DLD1 (cell line): ENCODE data around the gene RRM1.

ENCODE experiments used
- in situ Hi-C: cut with HindIII; loops from 2 replicates; pipeline ENCODE4 v1.10.0; 2017; ENCODE audit warnings: low sequenced_read_pairs

RRM1 gene

DNA sequence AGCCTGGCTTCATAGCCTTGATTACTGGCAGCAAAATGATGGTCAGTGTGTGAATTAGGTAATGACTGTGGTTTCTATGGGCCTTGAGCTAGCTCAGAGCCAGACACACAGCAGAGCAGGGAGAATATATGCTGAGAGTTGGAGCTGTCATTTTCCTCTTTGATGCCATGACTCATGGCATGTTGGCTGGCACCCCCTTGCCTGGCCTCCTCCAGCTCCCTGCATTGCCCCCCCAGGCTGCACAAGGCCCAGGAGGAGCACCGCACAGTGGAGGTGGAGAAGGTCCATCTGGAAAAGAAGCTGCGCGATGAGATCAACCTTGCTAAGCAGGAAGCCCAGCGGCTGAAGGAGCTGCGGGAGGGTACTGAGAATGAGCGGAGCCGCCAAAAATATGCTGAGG lies 20.3 kb upstream of the RRM1 start:
- in situ Hi-C loops, result loop anchor here (5.0 kb wide), 1 partner anchor 222 kb away; no protein-coding TSS in a partner anchor

DNA sequence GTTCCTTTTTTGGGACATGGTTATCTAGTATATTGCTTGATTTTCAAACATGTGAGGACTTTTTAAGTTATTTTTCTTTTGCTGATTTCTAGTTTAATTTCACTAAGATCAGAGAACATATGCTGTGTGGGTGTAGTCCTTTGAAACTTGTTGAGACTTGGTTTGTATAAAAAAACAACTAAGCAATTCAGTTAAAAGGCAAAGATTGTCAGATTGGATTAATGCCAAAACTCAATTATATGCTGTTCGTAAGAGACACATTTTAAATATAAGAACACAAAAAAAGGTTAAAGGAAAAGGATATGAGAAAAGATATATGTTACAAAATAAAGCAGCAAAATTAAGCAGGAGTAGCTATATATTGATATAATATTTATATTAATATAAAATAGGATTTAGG lies 17.8 kb upstream of the RRM1 start:
- in situ Hi-C loops, result no loop called here

DNA sequence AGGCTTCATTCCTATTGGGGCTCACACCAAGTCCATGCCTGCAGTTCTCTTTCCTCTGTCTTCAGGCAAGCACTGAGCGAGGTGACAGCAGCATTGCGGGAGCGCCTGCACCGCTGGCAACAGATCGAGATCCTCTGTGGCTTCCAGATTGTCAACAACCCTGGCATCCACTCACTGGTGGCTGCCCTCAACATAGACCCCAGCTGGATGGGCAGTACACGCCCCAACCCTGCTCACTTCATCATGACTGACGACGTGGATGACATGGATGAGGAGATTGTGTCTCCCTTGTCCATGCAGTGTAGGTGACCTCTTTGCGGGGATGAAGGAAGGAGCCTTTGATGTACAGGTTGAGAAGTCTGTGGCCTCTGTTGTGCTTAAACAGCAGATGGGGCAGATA lies 11.4 kb upstream of the RRM1 start:
- in situ Hi-C loops, result no loop called here

DNA sequence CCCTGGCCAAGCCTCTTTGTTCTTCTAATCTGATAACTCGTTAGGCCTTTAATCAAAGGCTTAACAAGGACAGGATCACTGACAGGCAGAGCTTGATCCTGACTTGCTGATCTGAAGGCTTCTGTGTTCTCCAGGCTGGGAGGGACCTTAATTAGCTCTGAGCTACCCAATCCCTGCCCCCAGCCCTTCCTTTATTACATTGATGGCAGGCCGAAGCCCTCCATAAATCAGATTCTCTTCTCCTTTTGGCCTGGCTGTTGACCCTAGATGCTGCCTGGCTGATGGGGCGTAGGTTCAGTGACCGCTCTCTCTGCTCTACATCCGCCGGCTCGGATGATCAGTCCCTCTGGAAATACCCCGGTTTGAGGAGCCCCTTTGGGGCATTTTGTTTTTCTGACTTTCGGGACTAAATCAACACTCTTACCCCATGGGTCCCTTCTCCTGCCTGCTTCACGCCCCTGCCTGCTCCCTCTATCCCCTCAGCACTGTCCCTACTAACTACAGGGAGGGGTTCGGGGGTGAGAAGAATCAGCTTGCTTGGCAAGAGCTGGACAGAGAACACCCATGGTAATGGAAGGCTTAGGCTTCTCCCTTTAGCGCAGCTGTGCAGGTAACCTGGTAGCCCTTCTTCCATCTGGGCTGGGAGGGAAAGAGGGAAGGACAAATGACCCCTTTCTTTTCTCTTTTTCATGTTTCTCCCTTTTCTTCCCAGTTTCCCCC lies 10.0 kb upstream of the RRM1 start:
- in situ Hi-C loops, result no loop called here

DNA sequence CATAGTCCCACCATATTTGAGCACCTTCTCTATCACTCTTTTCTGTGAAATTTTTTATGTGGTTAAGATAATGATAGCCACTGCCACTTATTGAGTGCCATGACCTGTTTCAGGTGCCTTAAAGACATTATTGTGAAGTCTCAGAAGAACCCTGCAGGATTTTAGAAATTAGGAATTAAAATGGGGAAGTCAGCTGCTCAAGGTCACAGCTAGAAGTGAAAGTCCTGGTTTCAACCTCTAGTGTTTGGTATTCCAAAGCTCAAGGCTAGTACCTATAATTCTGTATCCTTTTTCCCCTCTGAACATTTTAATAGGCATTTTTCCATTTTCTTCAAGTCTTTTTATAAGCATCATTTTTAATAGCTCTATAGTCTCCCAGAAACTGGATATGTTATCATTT lies 9.0 kb upstream of the RRM1 start:
- in situ Hi-C loops, result no loop called here

DNA sequence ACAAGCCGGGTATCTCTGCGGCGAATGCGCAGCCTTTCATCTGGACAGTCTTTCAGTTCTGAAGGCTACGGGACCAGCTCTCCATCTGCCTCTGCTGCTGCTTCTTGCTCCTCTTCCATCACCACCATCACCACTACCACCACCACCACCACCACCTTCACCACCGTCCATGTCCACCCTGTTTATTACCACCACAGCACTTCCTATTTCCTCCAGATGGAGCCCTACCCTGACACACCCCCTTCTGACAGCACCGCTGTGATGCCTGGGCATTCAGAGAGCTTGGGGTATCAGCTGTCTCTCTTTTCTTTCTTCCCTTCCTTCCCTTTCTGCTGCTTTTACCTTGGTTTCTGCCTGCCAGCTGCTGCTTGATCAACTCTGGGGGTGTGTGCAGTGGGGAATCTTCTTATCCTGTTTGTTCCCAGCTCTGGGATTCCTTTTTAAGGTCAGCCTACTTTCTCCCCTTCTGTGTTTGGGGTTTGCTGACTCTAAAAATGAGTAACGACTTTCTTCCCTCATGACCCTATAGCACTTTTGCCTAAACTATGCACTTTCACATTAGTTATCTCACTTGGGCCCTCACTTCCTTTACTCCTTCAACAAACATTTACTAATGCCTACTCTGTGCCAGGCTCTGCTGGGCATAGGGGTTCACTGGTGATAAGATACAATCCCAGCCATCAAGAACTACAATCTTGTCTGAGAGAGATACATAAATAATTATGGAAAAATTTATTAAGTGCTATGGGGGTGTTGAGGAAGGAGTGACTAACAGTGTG lies 7.8 kb upstream of the RRM1 start:
- in situ Hi-C loops, result no loop called here

DNA sequence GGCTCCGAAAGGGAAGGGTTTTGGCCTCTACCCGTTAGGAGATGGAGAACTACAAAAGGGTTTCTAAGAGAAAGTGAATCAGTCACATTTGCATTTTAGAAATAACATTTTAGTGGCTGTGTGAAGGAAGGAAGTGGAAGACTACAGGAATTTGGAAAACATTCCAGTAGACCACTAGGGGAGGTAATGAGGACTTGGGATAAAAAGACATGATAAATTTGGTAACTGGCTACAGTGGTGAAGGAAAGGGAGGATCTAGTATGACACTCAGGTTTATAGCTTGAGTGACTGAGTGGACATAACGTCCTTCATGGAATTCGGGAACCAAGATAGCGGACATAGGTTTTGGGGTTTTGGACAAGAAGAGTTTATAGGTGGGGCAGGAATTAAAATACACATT lies 7.0 kb upstream of the RRM1 start:
- in situ Hi-C loops, result no loop called here

DNA sequence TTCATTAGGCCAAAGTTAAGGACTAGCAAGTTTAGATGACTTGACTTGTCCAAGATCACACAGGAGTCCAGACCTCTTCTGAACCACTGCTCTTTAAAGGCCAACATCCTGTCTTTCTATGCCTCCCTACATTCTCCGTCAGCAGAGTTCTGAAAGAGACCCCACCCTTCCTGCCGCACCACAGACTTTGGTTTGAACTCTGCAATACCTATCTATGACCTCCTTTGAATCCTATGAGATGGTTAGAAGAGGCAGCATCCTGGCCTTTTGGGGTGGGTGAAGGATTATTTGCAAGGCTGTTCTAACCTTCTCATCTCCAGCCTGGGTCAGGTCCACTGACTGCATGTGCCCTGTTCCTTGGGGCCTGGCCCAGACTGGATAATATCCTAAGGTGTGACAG lies 4.3 kb upstream of the RRM1 start:
- in situ Hi-C loops, result no loop called here

DNA sequence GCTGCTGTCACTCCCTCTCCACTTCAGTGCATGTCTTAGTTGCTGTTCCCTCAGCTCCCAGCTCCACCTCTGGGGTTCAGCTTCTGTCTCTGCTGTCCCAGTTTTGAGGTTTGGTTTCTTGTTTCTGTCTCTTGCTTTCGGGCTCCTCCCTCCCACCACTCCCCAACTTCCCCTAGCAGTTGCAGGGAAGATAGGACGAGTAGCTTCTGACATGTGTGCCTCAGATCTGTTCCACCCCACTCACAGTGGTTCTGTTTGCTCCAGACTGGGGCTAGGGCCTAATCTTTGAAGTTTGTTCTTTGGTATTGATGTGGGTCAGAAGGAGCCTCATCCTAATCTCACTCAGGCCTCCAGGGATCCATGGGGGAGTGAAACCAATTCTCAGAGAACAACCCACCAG lies 2.6 kb upstream of the RRM1 start:
- in situ Hi-C loops, result no loop called here

DNA sequence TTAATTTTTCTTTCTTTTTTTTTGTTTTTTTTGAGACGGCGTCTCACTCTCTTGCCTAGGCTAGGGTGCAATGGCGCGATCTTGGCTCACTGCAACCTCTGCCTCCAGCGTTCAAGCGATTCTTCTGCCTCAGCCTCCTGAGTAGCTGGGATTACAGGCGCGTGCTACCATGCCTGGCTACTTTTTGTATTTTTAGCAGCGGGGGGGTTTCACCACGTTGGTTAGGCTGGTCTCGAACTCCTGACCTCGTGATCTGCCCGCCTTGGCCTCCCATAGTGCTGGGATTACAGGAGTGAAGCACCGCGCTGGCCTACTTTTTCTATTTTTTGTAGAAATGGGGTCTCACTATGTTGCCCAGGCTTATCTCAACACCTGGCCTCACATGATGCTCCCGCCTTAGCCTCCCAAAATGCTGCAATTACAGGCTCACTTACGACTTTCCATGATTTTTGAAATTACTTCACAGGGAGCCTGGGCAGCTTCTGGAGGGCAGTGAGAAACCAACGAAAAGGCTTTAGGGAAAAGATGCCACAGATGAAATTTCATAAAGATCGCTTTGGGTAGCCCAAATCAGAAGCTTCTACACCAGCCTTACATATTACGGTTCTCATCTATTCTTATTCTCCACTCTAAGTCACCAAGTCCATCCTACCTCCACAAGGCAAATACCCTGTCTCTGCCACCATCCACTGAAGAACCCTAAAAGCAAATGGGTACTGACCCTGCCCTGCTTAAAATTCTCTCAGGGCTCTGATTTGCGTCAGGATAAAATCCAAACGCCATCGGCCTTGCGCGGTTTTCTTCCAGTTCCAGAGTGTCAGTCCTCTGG lies 866 bp upstream of the RRM1 start:
- in situ Hi-C loops, result no loop called here

DNA sequence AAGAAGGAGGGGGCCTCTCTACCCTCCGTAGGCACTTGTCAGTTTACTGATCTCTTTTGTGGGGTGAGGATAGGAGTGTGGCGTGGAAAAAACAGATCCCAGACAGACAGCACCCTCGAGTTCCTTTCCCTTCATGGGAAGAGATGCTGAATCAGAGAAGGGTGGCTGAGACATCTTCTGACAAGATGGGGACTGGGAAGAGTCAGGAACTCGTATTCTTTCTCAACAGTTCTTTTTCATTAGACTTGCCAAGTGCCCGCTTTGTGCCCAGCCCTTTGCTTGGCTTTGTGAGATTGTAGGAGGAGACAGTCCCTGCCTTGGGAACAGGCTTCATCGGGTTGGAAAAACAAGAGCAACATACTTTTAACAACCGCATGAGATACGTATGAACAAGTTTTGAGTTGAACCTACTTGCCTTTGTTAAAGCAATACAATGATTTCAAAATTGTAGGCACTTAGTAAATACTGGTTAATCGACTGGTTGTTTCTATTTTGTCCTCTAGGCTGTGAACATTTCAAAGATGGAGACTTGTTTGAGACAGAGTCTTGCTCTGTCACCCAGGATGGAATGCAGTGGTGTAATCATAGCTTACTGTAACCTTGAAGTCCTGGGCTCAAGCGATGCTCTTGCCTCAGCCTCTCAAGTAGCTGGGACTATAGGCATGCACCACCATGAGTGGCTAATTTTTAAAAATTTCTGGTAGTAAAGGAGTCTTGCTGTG lies 1.1 kb downstream of the RRM1 start:
- in situ Hi-C loops, result no loop called here

DNA sequence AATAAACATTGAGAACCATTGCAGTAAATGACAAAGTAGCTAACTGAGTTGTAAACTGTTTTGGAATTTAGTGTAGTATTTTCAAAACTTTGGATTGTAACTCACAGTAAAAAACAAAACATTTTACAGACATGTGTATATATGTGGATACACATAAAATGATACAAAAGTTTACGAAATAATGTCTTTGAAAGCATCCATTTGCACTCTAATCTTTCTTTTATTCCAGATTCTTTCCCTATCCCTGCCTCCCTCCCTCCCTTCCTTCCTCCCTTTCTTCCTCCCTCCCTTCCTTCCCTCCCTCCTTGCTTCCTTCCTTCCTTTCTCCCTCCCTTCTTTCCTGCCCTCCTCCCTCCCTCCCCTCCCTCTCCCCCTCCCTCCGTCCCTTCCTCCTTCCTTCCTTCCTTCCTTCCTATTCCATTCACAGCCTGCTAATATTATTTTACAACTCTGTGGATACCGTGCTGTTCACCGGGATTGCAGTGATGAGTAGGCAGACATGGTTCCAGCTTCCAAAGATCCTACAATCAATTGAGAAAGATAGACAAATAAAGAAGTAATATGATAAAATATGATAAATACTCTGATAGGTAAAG lies 3.5 kb downstream of the RRM1 start:
- in situ Hi-C loops, result no loop called here

DNA sequence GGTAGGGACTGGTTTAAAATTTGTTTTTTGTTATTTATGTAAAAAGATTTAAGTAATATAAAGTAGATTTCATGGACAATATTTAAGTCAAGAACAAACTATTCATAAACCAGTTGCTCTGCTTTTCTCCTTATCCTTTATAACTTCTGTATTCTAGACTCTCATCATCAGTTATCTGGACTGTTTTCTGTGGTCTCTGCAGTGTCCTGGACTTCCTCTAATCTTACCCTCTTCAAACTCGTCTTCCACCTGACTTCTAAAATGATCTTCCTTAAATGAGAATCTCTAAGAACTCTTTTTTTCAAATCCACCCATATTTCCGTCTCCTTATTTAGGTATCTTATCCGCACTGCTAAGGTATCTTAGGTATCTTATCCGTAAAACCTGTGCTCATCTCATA lies 8.1 kb downstream of the RRM1 start:
- in situ Hi-C loops, result no loop called here

DNA sequence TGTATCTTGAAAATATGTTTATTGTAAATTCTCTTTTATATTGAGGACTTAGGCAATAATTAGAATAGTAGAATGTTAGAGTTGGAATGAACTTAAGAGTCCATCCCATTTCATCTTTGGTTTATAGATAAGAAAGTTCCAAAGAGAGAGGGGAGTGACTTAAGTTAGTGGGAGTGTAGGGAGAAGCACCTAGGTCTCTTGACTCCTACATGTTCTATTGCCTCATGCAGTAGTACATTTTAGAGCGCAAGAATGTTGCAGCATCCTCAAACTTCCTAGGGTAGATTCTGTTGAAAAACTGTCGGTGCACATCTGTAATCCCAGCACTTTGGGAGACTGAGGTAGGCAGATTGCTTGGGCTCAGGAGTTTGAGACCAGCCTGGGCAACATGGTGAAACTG lies 8.7 kb downstream of the RRM1 start:
- in situ Hi-C loops, result no loop called here

DNA sequence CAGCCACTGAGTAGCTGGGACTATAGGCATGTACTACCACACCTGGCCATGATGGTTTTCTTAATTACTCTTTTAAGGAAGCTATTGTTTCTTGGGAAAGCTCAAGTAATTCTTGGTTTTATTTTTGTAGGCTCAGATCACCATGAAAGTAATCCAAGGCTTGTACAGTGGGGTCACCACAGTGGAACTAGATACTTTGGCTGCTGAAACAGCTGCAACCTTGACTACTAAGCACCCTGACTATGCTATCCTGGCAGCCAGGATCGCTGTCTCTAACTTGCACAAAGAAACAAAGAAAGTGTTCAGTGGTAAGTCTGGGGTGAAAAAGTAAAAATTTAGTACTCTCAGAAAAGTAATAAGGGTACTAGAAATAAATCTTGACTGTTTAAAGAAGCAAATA lies 11.3 kb downstream of the RRM1 start:
- in situ Hi-C loops, result no loop called here

DNA sequence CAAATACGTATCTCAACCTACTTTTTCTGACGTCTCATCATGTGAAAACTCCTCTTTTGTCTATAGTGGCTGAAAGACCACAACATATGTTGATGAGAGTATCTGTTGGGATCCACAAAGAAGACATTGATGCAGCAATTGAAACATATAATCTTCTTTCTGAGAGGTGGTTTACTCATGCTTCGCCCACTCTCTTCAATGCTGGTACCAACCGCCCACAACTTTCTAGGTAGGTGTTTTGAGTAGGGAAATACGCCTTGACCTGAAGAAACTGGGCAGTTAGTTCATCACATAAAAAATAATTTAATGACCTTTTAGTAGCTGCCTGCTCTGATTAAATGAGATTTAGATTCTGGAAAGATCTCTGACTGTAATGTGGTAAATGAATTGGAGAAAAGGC lies 17.2 kb downstream of the RRM1 start:
- in situ Hi-C loops, result no loop called here

DNA sequence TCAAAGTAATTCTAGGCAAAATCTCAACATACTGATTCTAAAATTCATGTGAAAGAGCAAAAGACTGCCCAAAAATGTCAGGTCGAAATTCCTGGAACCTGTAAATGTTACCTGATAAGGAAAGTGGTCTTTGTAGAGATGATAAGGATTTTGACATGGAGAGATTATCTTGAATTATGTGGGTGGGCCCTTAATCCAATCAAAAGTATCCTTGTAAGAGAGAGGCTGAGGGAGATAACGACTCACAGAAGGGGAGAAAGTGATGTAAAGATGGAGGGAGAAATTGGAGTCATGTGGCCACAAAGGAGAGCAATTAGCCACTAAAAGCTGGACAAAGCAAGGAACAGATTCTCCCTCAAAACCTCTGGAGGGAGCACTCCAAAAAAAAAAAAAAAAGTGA lies 20.5 kb downstream of the RRM1 start:
- in situ Hi-C loops, result no loop called here

DNA sequence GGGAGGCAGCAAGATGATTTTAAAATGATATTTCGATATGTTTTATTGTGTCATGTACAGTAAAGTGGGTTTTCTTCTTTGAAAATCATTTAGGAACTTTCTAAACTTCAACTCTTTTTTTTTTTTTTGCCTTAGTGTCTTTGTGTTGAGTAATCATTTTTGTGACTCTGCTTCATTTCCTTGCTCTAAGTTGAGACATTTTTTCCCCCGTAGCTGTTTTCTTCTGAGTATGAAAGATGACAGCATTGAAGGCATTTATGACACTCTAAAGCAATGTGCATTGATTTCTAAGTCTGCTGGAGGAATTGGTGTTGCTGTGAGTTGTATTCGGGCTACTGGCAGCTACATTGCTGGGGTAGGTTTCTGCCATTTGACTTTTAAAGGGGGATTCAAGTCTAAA lies 23.5 kb downstream of the RRM1 start:
- in situ Hi-C loops, result no loop called here

DNA sequence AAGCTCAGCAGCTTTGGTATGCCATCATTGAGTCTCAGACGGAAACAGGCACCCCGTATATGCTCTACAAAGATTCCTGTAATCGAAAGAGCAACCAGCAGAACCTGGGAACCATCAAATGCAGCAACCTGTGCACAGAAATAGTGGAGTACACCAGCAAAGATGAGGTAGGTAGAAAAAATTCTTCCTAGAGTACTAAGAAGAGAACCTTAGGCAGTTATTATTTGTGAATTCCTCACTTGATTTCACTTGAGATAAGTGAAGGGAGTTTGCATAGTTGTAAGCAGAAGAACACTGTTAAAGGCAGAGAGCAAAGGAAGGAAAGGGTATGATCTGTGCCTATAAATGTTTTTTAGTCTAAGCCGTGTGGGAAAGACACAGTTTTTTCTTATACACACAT lies 28.6 kb downstream of the RRM1 start:
- in situ Hi-C loops, result no loop called here

DNA sequence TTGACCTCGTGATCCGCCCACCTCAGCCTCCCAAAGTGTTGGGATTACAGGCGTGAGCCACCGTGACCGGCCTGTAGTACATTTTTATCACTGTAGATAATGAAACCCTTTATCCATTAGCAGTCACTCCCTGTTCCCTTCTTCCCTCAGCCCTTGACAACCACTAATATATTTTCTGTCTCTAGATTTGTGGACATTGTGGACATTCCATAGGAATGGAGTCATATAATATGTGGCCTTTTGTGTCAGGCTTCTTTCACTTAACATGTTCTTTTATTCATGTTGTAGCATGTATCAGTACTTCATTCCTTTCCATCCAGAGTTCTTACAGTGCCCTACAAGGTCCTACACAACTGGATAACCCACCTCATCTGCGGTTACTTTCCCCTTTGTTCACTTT lies 30.5 kb downstream of the RRM1 start:
- in situ Hi-C loops, result no loop called here

DNA sequence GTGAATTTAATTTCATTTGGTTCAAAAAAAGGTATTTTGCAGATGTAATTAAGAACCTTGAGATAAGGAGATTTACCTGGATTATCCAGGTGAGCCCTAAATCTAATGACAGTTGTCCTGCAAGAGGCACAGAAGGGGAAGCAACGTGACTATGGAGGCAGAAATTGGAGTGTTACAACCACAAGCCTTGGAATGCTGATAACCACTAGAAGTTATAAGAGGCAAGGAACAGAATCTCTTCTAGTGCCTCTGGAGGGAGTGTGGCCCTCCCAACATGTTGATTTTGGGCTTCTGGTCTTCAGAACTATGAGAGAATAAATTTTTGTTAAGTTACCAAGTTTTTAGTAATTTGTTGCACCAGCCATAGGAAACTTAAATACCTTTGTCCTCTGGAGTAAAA lies 32.8 kb downstream of the RRM1 start:
- in situ Hi-C loops, result no loop called here
